ENCODE data around the gene ACER1.

ACER1 gene

DNA sequence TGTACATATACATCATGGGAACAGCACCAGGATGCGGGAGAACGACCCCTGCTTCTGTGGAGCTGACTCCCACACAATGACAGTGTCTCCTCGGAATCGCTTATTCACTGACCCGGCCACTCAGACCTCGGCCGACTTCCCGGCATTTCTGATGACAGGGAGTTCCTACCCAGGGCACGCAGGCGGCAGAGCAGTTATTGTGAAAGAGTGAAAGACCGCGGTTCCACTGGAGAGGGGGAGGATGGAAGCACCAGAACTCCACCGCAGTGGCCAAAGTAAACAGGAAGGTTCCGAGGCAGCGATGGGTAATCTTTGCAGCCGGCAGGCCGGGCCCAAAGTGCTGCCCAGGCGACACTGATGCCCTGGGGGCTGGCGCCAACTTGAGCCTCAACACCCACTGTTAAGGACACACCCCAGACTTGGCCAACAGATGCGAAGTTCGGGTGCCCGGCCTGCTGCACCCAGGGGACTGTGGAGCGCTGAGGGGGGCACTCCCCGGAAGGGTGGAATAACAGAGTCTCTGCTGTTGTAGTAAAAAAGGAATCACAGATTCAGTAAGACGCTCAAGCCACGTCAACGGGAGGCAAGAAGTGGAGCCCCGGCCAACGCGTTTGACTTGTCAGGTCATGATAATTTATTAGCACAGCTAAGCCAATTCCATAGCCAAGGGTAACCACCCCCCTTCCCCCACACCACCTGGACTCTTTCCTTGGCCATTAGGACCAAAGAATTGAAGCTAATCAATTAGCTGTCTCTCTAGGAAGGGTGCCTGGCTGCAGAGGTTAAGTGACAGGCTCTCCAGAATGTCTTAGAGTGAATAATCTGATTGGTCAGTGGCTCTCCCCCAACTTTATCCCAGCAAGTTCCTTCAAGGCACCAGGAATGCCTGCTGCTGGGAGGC, 59.5 kb downstream of the ACER1 start:
- H3K9ac ChIP-seq (ENCODE audit: low read depth, low read length), result no peak overlapping the region
- no peak for TF ChIP-seq EZH2 (IDR thresholded peaks at IDR 0.05; ENCODE audit: borderline replicate concordance, low read depth, low read length, severe bottlenecking)
- TF ChIP-seq, protein P1, sequence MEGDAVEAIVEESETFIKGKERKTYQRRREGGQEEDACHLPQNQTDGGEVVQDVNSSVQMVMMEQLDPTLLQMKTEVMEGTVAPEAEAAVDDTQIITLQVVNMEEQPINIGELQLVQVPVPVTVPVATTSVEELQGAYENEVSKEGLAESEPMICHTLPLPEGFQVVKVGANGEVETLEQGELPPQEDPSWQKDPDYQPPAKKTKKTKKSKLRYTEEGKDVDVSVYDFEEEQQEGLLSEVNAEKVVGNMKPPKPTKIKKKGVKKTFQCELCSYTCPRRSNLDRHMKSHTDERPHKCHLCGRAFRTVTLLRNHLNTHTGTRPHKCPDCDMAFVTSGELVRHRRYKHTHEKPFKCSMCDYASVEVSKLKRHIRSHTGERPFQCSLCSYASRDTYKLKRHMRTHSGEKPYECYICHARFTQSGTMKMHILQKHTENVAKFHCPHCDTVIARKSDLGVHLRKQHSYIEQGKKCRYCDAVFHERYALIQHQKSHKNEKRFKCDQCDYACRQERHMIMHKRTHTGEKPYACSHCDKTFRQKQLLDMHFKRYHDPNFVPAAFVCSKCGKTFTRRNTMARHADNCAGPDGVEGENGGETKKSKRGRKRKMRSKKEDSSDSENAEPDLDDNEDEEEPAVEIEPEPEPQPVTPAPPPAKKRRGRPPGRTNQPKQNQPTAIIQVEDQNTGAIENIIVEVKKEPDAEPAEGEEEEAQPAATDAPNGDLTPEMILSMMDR (IDR thresholded peaks at IDR 0.05; ENCODE audit: borderline replicate concordance, extremely low read depth, low read length, poor library complexity, severe bottlenecking), result no peak
- H3K27ac ChIP-seq (ENCODE audit: low read length), result no peak overlapping the region; the same call in 1 of the 2 replicates
- H3K9me3 ChIP-seq (ENCODE audit: insufficient read depth, low read length, severe bottlenecking), result no peaks in the 10 kb centered on the region
- peaks cover 63% of the 10 kb centered on the region for H3K36me3 ChIP-seq (ENCODE audit: insufficient read depth, low read length)
- no peak overlapping the region for H2AFZ ChIP-seq (ENCODE audit: low read depth, low read length)
- H4K20me1 ChIP-seq (ENCODE audit: insufficient read depth, low read length), result peaks cover 100% of the 10 kb centered on the region
- no peak overlapping the region for H3K4me2 ChIP-seq (ENCODE audit: insufficient read depth, low read length)
- no peak for ATAC-seq (ENCODE audit: insufficient read depth, low read depth)
- H3K4me1 ChIP-seq (ENCODE audit: insufficient read depth, low read length), result peaks cover 37% of the 10 kb centered on the region
- no peak overlapping the region for H3K4me3 ChIP-seq (ENCODE audit: low read depth in 1 of 2, low read length in 2 of 2)
- H3K27me3 ChIP-seq (ENCODE audit: insufficient read depth, low read length, poor library complexity), result no peaks in the 10 kb centered on the region
- H3K79me2 ChIP-seq (ENCODE audit: insufficient read depth, low read length), result peaks cover 100% of the 10 kb centered on the region
- no peak for DNase-seq

DNA sequence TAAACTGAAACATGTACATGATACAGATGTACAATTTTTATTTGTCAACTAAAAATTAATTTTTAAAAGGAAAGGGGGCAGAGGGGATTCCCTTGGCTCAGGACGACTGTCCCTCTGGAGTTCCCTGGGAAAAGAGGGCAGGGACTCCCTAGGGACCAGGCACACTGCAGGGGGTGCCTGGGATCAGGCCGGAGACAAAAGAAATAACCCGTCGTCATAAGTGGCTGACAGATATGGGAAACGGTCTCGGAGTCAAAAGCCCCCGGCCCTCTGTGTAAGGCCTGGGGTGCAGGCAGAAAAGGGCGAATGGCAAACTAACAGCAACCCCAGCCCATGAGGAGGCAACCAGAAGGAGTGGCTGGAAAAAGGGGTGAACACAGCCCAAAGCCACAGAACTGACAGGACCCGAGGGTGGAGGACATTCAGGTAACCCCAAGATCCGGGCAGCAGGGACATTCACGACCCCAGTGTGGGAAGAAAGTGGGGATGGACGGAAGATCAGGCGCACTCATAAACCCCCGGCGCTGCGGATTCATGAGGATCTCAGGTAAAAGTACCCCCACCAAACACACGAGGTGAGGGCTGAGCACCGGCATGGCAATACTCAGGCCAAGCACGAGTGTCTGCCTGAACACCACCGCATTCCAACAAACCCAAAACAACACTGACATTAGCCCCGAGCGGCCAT, 60.4 kb downstream of the ACER1 start:
- no peaks in the 10 kb centered on the region for H3K9me3 ChIP-seq (ENCODE audit: insufficient read depth, low read length, severe bottlenecking)
- H3K79me2 ChIP-seq (ENCODE audit: insufficient read depth, low read length), result peaks cover 100% of the 10 kb centered on the region
- ATAC-seq (ENCODE audit: insufficient read depth, low read depth) (no peak), DNase-seq (no peak)
- H3K36me3 ChIP-seq (ENCODE audit: insufficient read depth, low read length), result peaks cover 68% of the 10 kb centered on the region
- no peaks in the 10 kb centered on the region for H3K27me3 ChIP-seq (ENCODE audit: insufficient read depth, low read length, poor library complexity)
- no peak overlapping the region for H2AFZ ChIP-seq (ENCODE audit: low read depth, low read length)
- H3K4me2 ChIP-seq (ENCODE audit: insufficient read depth, low read length), result no peak overlapping the region
- H3K4me3 ChIP-seq (ENCODE audit: low read depth in 1 of 2, low read length in 2 of 2), result no peak overlapping the region
- no peak for TF ChIP-seq EZH2 (IDR thresholded peaks at IDR 0.05; ENCODE audit: borderline replicate concordance, low read depth, low read length, severe bottlenecking)
- TF ChIP-seq, protein P1 (IDR thresholded peaks at IDR 0.05; ENCODE audit: borderline replicate concordance, extremely low read depth, low read length, poor library complexity, severe bottlenecking), result no peak
- H4K20me1 ChIP-seq (ENCODE audit: insufficient read depth, low read length), result peaks cover 99% of the 10 kb centered on the region
- H3K9ac ChIP-seq (ENCODE audit: low read depth, low read length), result no peak overlapping the region
- peaks cover 28% of the 10 kb centered on the region for H3K4me1 ChIP-seq (ENCODE audit: insufficient read depth, low read length)
- no peak overlapping the region for H3K27ac ChIP-seq (ENCODE audit: low read length)

DNA sequence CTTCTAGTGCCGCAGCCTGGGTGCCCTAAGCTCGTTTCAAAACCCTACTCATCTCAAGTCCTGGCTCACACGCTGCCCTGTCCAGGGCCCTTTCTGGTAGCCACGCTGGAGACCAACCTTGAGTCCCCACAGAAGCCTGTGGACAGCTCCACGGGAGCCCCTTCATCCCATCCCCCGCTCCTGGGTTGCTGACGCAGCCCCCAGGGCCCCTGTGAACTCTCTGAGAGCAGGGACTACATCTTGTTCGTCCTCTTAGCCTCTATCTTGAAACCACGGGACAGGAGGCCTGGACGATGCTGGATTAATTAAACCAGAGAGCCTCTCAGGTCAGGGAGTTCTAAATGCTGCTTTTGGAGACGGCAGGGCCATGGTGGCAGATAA, 61.0 kb downstream of the ACER1 start:
- Histone ChIP-seq H3K4me2 (ENCODE audit: insufficient read depth, low read length) (no peak overlapping the region), H4K20me1 (ENCODE audit: insufficient read depth, low read length) (peaks cover 99% of the 10 kb centered on the region), H3K4me1 (ENCODE audit: insufficient read depth, low read length) (peaks cover 21% of the 10 kb centered on the region), H3K36me3 (ENCODE audit: insufficient read depth, low read length) (peaks cover 68% of the 10 kb centered on the region), H3K4me3 (ENCODE audit: low read depth in 1 of 2, low read length in 2 of 2) (no peak overlapping the region), H3K9ac (ENCODE audit: low read depth, low read length) (no peak overlapping the region), H3K79me2 (ENCODE audit: insufficient read depth, low read length) (peaks cover 100% of the 10 kb centered on the region), H3K27ac (ENCODE audit: low read length) (no peak overlapping the region), H3K27me3 (ENCODE audit: insufficient read depth, low read length, poor library complexity) (no peaks in the 10 kb centered on the region), H2AFZ (ENCODE audit: low read depth, low read length) (no peak overlapping the region), H3K9me3 (ENCODE audit: insufficient read depth, low read length, severe bottlenecking) (no peaks in the 10 kb centered on the region)
- DNase-seq, result no peak
- no peak for ATAC-seq (ENCODE audit: insufficient read depth, low read depth)
- TF ChIP-seq, protein P1 (IDR thresholded peaks at IDR 0.05; ENCODE audit: borderline replicate concordance, extremely low read depth, low read length, poor library complexity, severe bottlenecking), result no peak
- TF ChIP-seq EZH2 (IDR thresholded peaks at IDR 0.05; ENCODE audit: borderline replicate concordance, low read depth, low read length, severe bottlenecking), result no peak

All from DND-41 (cell line).